Smooth muscle cell (in vitro differentiated cells): ENCODE results near the gene INTS11. TPM values are rescaled to one million over a fixed set of nuclear protein-coding genes. Genes with fewer than 3 reads are reported as not detected.

Experiments
- DNase-seq: peaks from one replicate; lab custom pipeline; 2025; ENCODE audit not compliant: unreplicated experiment; lab: John Stamatoyannopoulos, UW
- H2AFZ ChIP-seq: fragments of 200-600 bp; sonication (generic); 2 replicates; pipeline ENCODE4 v1.6.0; 2016; ENCODE audit warnings: antibody characterized with exemption, low read depth, mild to moderate bottlenecking
- H3F3A ChIP-seq: fragments of 200-600 bp; sonication (generic); 2 replicates; pipeline ENCODE4 v1.6.0; 2017; ENCODE audit warnings: antibody characterized with exemption, low read depth
- H3K27ac ChIP-seq: fragments of 200-600 bp; sonication (generic); 2 replicates; pipeline ENCODE4 v1.5.1; 2016; ENCODE audit warnings: low read depth, mild to moderate bottlenecking
- H3K27me3 ChIP-seq: fragments of 200-600 bp; sonication (generic); 2 replicates; pipeline ENCODE4 v1.6.1; 2016; ENCODE audit warnings: low read depth, mild to moderate bottlenecking
- H3K36me3 ChIP-seq: fragments of 200-600 bp; sonication (generic); 2 replicates; pipeline ENCODE4 v1.5.1; 2016; ENCODE audit warnings: low read depth
- H3K4me1 ChIP-seq: fragments of 200-600 bp; sonication (generic); 2 replicates; pipeline ENCODE4 v1.5.1; 2016; ENCODE audit warnings: low read depth
- H3K4me2 ChIP-seq: fragments of 200-600 bp; sonication (generic); 2 replicates; pipeline ENCODE4 v1.6.0; 2016; ENCODE audit warnings: mild to moderate bottlenecking
- H3K4me3 ChIP-seq: fragments of 200-600 bp; sonication (generic); 2 replicates; pipeline ENCODE4 v1.5.1; 2016; ENCODE audit warnings: mild to moderate bottlenecking
- H3K79me2 ChIP-seq: fragments of 200-600 bp; sonication (generic); 2 replicates; pipeline ENCODE4 v1.6.0; 2016; ENCODE audit warnings: low read depth, mild to moderate bottlenecking
- H3K9ac ChIP-seq: fragments of 200-600 bp; sonication (generic); 2 replicates; pipeline ENCODE4 v1.6.0; 2016; ENCODE audit warnings: low read depth
- H3K9me3 ChIP-seq: fragments of 200-600 bp; sonication (generic); replicated peaks from 2 replicates; pipeline ENCODE4 v1.5.1; 2016; ENCODE audit warnings: low read depth
- H4K20me1 ChIP-seq: fragments of 200-600 bp; sonication (generic); 2 replicates; pipeline ENCODE4 v1.6.0; 2016; ENCODE audit warnings: low read depth
- WGBS: methylation state at CpG from one replicate; pipeline ENCODE4 v1.1.7; 2016; ENCODE audit warnings: low lambda C conversion rate; 5-methylcytosine and 5-hydroxymethylcytosine counted together
- polyA plus RNA-seq: library from polyadenylated mRNA; unstranded; fragments of >200 nt; fragmentation: Nextera tagmentation; extraction: Ambion mirVana; gene quantifications from 2 replicates; pipeline ENCODE4 v1.2.1, GENCODE V29; 2016
- total RNA-seq: library from RNA; depleted of rRNA; stranded (reverse); fragments of >200 nt; gene quantifications from 2 replicates; pipeline ENCODE4 v1.2.3, GENCODE V29; 2014
- TF ChIP-seq, protein P1 (sequence below): fragments of 200-600 bp; sonication (generic); IDR thresholded peaks from 2 replicates; pipeline ENCODE4 v1.5.1; 2017; ENCODE audit warnings: borderline replicate concordance, mild to moderate bottlenecking, antibody characterized with exemption; ENCODE audit not compliant: insufficient read depth, poor library complexity, severe bottlenecking

Gene INTS11
- total and polyA plus RNA-seq, 2 experiments from 2014 or later: 48.5 to 63.1 TPM

- no peaks in the 10 kb centered on the region for H3K9me3 ChIP-seq
- no peak overlapping the region for H3K9ac ChIP-seq
- H3K4me1 ChIP-seq: no peaks in the 10 kb centered on the region
- no peaks in the 10 kb centered on the region for H3F3A ChIP-seq
- H3K36me3 ChIP-seq: no peaks in the 10 kb centered on the region
- H3K4me3 ChIP-seq: no peak overlapping the region
- H3K27me3 ChIP-seq: no peaks in the 10 kb centered on the region
- DNase-seq: no peak
- H3K4me2 ChIP-seq: no peak overlapping the region
- peaks cover 26% of the 10 kb centered on the region for H3K79me2 ChIP-seq
- TF ChIP-seq, protein P1, sequence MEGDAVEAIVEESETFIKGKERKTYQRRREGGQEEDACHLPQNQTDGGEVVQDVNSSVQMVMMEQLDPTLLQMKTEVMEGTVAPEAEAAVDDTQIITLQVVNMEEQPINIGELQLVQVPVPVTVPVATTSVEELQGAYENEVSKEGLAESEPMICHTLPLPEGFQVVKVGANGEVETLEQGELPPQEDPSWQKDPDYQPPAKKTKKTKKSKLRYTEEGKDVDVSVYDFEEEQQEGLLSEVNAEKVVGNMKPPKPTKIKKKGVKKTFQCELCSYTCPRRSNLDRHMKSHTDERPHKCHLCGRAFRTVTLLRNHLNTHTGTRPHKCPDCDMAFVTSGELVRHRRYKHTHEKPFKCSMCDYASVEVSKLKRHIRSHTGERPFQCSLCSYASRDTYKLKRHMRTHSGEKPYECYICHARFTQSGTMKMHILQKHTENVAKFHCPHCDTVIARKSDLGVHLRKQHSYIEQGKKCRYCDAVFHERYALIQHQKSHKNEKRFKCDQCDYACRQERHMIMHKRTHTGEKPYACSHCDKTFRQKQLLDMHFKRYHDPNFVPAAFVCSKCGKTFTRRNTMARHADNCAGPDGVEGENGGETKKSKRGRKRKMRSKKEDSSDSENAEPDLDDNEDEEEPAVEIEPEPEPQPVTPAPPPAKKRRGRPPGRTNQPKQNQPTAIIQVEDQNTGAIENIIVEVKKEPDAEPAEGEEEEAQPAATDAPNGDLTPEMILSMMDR: no peak
- H4K20me1 ChIP-seq: peaks cover 83% of the 10 kb centered on the region
- no peak overlapping the region for H3K27ac ChIP-seq
- 52% methylated on average over 16 of the region's 26 CpGs for WGBS
- no peak overlapping the region for H2AFZ ChIP-seq
Measured at GRCh38 chr1:1315435-1315954, 9.0 kb downstream of the INTS11 start.

DNA sequence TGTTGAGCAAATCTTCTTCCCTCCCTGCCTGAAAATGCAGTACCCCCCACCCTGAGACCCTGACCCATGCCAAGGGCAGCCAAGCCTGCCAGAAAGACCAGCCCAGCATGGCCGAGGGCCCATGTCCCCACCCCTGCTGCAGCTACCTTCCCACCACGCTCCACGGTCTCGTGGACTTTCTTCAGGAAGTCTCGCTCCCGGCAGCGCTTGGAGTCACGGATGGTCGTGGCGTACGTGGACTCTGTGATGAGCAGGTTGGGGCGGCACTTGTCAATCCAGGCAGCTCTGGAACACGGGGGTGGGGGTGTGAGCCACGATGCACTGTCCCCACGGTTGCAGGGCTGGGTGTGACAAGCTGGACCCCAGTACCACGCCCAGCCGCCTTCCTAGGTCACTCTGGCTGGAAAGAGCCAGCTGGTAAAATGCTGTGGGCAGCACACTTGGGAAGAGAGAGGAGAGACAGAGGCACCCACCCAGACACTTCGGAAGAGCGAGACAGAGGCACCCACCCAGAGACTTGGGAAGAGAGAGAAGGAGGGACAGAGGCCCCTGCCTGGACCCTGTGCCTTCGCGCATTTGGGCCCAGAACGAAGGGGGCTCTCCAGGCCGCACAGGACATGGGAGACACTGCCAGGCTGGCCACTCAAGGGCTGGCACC is 9.7 kb downstream of the INTS11 start:
- Histone ChIP-seq H3K79me2 (peaks cover 22% of the 10 kb centered on the region), H3K27ac (no peak overlapping the region), H3K36me3 (no peaks in the 10 kb centered on the region), H3K9me3 (no peaks in the 10 kb centered on the region), H3K4me1 (peaks cover under 1% of the 10 kb centered on the region), H3K4me2 (no peak overlapping the region), H3F3A (peaks cover 4% of the 10 kb centered on the region), H2AFZ (no peak overlapping the region), H4K20me1 (peaks cover 83% of the 10 kb centered on the region), H3K27me3 (no peaks in the 10 kb centered on the region), H3K4me3 (no peak overlapping the region), H3K9ac (no peak overlapping the region)
- DNase-seq: no peak
- WGBS: 98% methylated on average over 23 of the region's 23 CpGs
- TF ChIP-seq, protein P1: no peak

GRCh38 chr1:1314237-1314586 is 10.2 kb downstream of the INTS11 start:
- TF ChIP-seq, protein P1: no peak
- Histone ChIP-seq H3K27me3 (no peaks in the 10 kb centered on the region), H3K27ac (no peak overlapping the region), H3K4me2 (no peak overlapping the region), H3K36me3 (no peaks in the 10 kb centered on the region), H2AFZ (no peak overlapping the region), H3K4me3 (no peak overlapping the region), H3F3A (peaks cover 4% of the 10 kb centered on the region), H4K20me1 (peaks cover 83% of the 10 kb centered on the region), H3K9ac (no peak overlapping the region), H3K79me2 (peaks cover 26% of the 10 kb centered on the region), H3K4me1 (peaks cover 6% of the 10 kb centered on the region), H3K9me3 (no peaks in the 10 kb centered on the region)
- WGBS: 96% methylated on average over 15 of the region's 15 CpGs
- DNase-seq: no peak
